SH-SY5Y (cell line): ENCODE results near the gene PROKR1.

ENCODE experiments used
- GATA2 ChIP-seq: IDR thresholded peaks from 2 replicates; pipeline ENCODE4 v1.6.1; 2011; ENCODE audit warnings: mild to moderate bottlenecking, low read depth, low read length
- GATA3 ChIP-seq: IDR thresholded peaks from 2 replicates; pipeline ENCODE4 v1.6.1; 2011; ENCODE audit warnings: low read depth, mild to moderate bottlenecking, low read length, moderate library complexity

The PROKR1 gene

DNA sequence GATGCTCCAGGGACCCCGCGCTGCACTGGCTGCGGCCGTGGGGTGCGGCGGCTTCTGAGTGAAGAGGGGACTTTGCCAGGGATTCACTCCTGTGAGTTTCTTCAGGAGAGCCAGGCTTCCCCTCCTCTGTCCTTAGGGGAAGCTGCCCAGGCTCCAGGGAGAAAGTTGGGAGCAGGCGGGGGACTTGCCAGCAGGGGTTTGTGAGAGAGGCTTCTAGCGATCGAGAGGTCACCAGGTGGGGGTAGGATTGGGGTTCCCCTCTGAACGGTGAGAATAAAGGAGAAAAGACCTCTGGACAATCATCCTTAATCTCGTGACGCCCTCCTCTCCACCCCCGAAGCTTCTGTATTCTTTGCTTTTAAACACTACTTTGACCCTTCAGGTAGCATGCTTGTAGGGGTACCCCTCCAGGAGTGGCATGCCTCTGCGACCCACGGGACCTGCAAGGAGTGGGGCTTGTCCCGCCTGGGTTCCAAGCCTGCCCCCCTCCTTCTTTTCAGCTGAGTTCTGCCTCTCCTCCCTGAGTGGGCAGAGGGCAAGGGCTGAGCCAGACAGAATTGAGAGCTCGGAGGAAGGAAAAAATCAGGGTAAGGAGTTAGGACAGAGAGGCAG lies 601 bp downstream of the PROKR1 start:
- TF ChIP-seq GATA3 (no peak), GATA2 (no peak)

DNA sequence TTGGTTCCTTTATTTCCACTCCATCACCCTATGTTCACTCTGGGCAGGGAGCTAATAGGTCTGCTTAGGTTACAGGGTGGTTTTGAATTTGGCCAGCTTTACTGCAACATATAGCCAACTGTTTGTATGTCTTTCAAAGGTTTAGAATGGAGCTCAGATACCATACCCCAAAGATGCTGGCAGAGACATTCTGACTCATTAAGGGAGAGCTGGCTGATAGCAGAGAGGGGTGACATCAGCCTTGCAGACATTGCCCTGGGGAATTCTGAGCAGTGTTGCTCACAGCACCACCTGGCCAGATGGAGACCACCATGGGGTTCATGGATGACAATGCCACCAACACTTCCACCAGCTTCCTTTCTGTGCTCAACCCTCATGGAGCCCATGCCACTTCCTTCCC lies 2.1 kb downstream of the PROKR1 start:
- TF ChIP-seq GATA3 (no peak), GATA2 (no peak)

DNA sequence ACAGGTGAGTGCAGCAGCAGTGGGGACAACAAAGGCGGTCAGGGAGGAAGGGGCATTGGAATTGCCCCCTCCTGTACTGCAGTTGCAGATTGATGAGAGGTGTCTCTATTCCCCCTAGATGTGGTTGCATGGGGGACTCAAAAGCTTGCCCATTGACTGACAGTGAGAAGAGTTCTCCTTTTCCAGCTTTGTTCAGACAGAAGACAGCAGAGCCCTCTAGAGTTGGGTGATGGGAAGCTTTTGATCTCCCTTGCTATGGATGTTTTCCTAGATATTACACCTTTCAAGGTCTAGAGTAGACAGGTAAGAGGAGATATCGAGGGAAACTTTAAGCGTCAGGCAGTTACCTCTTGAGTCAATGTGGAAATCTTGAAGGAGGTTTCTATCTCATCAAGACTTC lies 2.9 kb downstream of the PROKR1 start:
- TF ChIP-seq GATA3 (no peak), GATA2 (no peak)

DNA sequence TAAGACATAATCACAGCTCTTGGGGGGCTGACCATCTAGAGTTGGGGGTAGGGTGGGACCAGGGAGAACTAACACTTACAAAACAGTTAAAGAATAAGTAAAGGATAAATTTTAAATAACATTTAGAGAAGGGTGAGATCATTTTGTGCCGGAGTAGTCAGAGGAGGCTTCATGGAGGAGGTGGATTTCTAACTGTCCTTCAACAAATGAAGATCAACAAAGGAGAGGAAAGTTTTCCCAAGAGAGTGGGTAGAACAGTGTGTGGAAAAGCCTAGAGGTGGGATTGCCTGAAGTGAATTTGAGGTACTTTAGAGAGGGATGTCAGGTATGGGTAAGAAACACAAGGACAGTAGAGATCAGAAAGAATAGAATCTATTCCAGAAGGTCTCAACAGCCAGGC lies 7.3 kb downstream of the PROKR1 start:
- no peak for TF ChIP-seq GATA3
- TF ChIP-seq GATA2, result no peak

DNA sequence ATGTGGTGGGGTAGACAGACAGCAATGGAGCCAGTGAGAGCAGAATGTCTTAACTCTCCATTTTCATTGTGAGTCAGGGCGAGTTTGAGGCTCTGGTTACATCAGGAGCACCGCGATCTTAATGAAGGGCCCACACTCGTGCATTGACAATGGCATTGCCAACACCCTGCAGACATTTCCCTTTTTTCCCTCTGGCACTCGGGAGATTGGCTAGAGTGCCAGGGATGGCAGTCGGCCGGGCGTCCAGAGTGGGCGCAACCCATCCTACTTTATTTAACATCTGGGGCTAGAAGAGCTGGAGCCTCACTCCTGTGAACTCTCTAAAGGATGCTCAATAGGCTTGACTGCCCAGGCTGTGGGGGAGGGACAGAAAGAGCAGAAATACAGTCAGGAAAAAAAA lies 9.7 kb downstream of the PROKR1 start:
- no peak for TF ChIP-seq GATA3
- no peak for TF ChIP-seq GATA2

DNA sequence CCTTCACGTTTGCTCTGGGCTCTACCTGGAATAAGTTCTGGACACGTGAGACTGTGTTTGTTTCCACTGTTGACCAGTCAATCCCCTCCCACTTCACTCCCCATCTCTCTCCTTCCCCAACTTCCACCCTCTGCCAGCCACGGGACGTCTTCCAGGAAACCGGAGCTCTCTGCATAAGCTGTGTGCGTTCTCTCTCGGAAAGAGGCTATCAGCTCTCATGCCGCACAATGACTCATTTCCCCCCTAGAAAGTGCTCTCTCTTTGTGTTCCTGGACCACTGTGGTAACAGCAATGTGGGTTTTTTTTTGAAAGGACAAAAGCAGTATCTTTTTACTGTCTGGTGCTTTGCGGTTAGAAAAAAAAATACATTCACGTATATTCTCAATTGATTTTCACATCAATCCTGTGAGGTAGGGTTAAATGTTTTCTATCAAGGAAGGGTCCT lies 10.2 kb downstream of the PROKR1 start:
- TF ChIP-seq GATA3 (no peak), GATA2 (no peak)

DNA sequence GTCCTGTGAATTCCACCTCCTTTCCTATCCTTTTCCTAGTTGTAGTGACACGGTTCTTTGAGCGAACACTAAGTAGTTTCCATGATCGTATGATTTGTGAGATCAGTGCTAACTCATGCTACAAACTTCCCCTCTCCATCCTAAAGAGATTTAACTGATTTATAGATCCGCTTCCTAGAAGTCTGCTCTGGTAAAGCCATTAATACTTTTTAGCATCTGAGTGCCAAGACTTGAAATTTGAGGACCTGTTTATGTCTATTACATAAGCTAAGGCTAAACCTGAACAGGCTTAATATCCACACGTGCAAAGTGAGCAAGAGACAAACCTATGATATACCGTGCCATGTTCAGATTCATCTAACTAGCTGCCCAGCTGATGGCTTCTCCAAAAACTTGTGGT lies 14.9 kb downstream of the PROKR1 start:
- TF ChIP-seq GATA2, result no peak
- no peak for TF ChIP-seq GATA3

DNA sequence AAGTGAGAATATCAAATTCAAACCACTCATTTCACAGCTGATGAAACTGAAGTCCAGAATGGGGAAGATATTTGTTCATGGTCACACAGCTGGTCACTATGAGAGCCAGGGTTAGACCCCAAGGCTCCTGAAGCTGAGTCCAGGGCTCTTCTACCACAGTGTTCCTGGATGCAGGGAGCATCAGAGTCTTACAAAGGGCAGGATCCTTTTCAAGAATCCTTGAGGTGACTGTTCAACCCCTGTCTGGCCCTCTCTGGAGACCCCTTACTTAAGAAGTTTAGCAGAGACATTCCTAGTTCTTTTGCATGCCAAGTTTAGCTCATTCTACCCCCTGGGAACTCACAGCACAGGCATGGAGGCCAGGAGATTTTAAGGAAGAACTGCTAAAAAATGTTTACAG lies 15.7 kb downstream of the PROKR1 start:
- TF ChIP-seq GATA3 (no peak), GATA2 (no peak)

DNA sequence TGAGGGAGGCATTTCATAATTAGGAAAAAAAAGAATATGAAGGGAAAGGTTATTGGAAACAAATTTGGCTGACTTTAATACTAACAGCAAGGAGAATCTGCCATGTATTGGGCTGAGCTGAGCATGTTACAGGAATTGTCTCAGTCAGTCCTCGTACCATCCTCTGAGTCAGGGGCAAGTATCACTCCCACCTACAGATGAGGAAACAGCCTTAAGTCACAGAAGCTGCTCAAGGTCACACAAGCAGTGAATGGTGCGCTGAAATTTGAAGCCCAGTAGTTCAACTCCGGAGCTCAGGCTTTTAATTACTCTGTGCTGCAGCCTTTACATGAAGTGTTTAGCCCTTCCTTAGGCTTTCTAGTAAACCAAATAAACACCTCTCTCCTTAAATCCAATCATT lies 17.3 kb downstream of the PROKR1 start:
- TF ChIP-seq GATA2 (no peak), GATA3 (no peak)

DNA sequence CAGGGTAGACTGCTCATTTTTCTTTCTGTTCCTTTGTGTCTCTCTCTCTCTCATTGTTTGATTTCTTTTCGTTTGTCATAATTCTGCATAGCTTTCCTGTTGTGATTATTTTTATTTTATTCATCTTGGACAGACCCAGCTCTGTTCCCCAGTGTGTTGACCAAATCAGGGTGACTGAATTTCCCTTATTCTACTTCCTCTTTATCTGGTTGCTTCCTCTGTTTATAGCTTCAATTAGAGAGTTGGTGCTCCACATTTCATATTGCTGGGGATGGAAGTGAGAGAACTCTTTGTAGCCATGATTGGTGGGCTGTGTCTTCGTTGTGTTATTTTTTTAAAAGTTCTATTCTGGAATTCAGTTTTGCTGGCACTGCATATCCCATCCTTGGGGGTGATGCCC lies 19.1 kb downstream of the PROKR1 start:
- no peak for TF ChIP-seq GATA2
- no peak for TF ChIP-seq GATA3

DNA sequence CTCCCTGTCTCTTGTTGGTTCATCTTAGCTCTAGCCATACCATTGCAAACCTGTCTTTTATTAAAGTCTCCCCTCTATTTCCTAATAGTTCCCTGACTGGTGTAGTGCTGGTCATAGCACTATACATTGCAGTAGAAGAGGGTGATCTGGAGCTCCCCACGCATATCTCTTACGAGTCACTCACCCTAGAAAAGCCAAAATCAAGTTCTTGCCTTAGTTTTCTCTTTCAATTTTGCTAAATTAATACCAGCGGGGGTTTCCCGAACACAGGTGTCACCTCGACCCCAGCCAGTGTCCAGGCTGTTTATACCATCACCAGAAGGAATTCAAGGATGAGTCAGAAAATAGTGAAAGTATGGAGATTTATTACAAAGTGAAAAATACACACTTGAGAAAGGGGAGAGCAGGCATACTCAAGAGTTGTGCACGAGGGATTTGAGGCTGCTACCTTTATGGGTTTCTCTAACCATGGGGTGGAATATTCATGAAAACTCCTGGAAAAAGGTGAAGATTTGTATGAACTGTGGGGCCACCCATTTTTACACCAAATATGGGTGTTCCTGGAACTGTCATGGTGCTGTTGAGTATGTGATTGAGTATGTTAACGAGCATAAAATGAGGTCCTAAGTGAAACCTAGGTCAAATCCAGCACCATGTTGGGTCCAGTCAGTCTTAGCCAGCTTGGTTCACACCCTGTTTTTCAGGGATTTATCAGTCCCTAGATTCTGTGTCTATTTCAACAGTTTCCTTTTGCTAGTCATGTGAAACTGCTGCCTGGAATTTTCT lies 20.2 kb downstream of the PROKR1 start:
- TF ChIP-seq GATA2 (no peak), GATA3 (no peak)

DNA sequence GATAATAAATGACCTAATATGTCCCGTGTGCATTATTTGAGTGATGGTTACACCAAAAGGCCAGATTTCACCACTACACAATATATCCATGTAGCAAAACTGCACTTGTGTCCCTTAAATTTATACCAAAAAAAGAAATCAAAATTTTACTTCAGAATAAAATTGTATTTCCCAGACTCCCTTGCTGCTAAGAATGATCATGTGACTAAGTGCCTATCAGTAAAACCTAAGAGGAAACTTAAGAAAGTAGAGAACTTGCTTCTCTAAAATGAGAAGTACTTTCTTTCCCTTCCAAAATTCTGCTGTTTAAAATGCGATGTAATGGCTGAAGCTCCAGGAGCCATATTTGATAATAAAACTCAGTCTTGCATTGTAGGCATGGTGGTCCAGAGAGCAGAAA lies 24.0 kb downstream of the PROKR1 start:
- no peak for TF ChIP-seq GATA3
- TF ChIP-seq GATA2, result no peak

DNA sequence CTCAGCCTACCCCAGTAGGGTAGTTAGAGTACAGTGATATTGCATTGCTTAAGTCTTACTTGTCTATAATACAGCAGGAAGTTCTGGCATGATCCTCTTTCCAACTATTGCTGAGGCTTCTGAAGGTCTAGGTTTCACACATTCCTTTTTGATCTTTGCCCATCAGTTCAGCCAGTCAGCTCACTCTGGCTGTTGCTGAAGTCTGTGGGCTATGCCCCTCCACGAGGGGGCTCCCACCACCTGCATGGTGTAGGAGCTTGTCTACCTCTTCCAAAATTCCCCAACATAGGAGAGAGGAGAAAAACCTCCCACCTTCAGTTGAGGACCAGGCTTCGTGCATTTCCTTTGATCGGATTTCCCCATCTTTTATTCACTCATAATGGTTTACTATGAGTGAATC lies 26.3 kb downstream of the PROKR1 start:
- TF ChIP-seq GATA3 (no peak), GATA2 (no peak)

DNA sequence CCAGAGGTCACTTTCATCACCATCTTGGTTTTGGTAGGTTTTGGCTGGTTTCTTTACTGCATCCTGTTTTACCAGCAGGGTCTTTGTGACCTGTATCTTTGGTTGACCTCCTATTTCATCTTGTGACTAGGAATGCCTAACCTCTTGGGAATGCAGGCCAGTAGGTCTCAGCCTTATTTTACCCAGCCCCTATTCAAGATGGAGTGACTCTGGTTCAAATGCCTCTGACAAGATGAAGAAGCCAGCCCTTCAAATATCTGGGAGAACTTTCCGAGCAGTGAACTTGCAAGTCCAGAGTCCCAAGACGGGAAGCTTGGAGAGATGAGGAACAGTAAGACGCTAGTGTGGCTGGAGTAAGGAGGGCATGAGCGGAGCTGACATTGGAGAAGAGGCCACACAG lies 28.6 kb downstream of the PROKR1 start:
- TF ChIP-seq GATA3, result no peak
- no peak for TF ChIP-seq GATA2

DNA sequence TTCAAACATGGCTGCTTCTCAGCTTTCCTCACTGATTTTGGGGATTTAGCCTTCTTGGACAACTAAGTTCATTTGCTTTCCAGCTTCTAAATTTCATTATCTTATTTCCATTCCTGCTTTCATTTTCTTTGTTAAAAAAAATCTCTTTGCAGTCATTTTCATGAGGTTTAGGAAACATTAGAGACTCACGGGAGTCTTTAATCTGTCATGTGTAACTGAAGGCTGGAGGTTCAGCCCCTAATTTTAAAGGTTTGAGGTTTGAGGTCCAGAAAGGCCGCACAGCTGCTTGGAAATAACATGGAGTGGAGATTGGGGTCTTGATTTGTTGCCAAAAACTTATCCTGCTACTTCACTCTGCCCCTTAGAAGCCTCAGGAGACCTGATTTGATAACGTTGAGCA lies 30.3 kb downstream of the PROKR1 start:
- TF ChIP-seq GATA3, result no peak
- TF ChIP-seq GATA2, result no peak

DNA sequence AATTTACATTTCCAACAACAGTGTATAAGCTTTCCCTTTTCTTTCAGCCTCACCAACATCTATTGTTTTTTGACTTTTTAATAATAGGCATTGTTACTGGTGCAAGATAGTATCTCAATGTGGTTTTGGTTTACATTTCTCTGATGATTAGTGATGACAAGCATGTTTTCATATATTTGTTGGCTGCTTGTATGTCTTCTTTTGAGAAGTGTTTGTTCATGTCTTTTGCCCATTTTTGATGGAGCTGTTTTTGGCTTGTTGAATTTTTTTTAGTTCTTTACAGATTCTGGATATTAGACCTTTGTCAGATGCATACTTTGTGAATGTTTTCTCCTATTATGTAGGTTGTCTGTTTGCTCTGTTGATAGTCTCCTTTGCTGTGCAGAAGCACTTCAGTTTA lies 32.1 kb downstream of the PROKR1 start:
- no peak for TF ChIP-seq GATA2
- TF ChIP-seq GATA3, result no peak
